Measurements from ENCODE around the gene ABCA4.

- no peak for TF ChIP-seq CTCF (IDR thresholded peaks at IDR 0.05 in 4 of 5, conservative IDR thresholded peaks at IDR 0.05 in 1 of 5)
- no peak for TF ChIP-seq POLR2A (IDR thresholded peaks at IDR 0.05)
These were observed 10.1 kb upstream of the ABCA4 start for GRCh38 chr1:94130851-94131595.
